Epithelial cell of esophagus (primary cell): Measurements from ENCODE around the gene MYLK4.

Source experiments
- DNase-seq: peaks from one replicate; pipeline ENCODE4 v3.0.0; 2010; ENCODE audit warnings: low read depth
- H3K4me3 ChIP-seq: 2 replicates; pipeline ENCODE4 v1.5.1; 2011; ENCODE audit warnings: mild to moderate bottlenecking, low read length, control low read depth
- CTCF ChIP-seq: IDR thresholded peaks from 2 replicates; pipeline ENCODE4 v1.5.1; 2011; ENCODE audit warnings: low read depth, mild to moderate bottlenecking, low read length, control low read depth, inconsistent platforms; ENCODE audit not compliant: insufficient read depth; ENCODE audit errors: missing control alignments

Gene MYLK4

GRCh38 chr6:2750832-2751231, at the start of gene MYLK4:
TSS of gene MYLK4 (minus strand) at chr6:2750922. CDS start at chr6:2749294, 1,628 bp downstream.
- DNase-seq = no peak
- H3K4me3 ChIP-seq = no peak within 1 kb of the TSS
- no peak for TF ChIP-seq CTCF

- TF ChIP-seq CTCF = no peak
- no peak for DNase-seq
- H3K4me3 ChIP-seq = no peak overlapping the region
These were observed 49.3 kb upstream of the MYLK4 start for GRCh38 chr6:2799936-2800527.

- no peak for TF ChIP-seq CTCF
- no peak overlapping the region for H3K4me3 ChIP-seq
These were observed 47.9 kb upstream of the MYLK4 start for GRCh38 chr6:2798586-2799134.

GRCh38 chr6:2797564-2798031, 46.9 kb upstream of the MYLK4 start:
- DNase-seq = no peak
- H3K4me3 ChIP-seq = no peak overlapping the region
- TF ChIP-seq CTCF = no peak

More at GRCh38 chr6:2798586-2799134, 47.9 kb upstream of the MYLK4 start:
- DNase-seq = no peak

- no peak overlapping the region for H3K4me3 ChIP-seq
- no peak for TF ChIP-seq CTCF
- no peak for DNase-seq
These were observed 46.1 kb upstream of the MYLK4 start for GRCh38 chr6:2796861-2797260.

- no peak for DNase-seq
- no peak for TF ChIP-seq CTCF
- no peak overlapping the region for H3K4me3 ChIP-seq
These were observed 45.2 kb upstream of the MYLK4 start for GRCh38 chr6:2795956-2796355.

- TF ChIP-seq CTCF = no peak
- H3K4me3 ChIP-seq = no peak overlapping the region
- DNase-seq = no peak
These were observed 44.4 kb upstream of the MYLK4 start for GRCh38 chr6:2795162-2795561.
